AG08396 (cell line): Measurements from ENCODE around the gene QKI.
"Not testable (repeated sequence)": the region's sequence is repeated elsewhere in the genome, so short reads cannot be mapped to it uniquely, and the experiment has no call there.

Experiments
- DNase-seq: peaks from one replicate; pipeline ENCODE4 v3.0.0; 2012; ENCODE audit warnings: low spot score, mixed read lengths

Gene QKI

GRCh38 chr6:163414117-163414945 is at the start of gene QKI:
Gene QKI, plus strand, starts transcription at chr6:163414718. Its CDS starts 476 bp downstream, at chr6:163415194.
- DNase-seq, result peak; percentile 81

- DNase-seq, result no peak
Measured at GRCh38 chr6:163366288-163366687, 48.2 kb upstream of the QKI start.

GRCh38 chr6:163367497-163368183 is 46.9 kb upstream of the QKI start:
- no peak for DNase-seq

GRCh38 chr6:163369141-163369540 is 45.4 kb upstream of the QKI start:
- DNase-seq, result no peak

- DNase-seq, result no peak
Measured at GRCh38 chr6:163369628-163370365, 44.7 kb upstream of the QKI start.

GRCh38 chr6:163370464-163371117 is 43.9 kb upstream of the QKI start:
- no peak for DNase-seq

GRCh38 chr6:163371129-163371528 is 43.4 kb upstream of the QKI start:
- no peak for DNase-seq

- no peak for DNase-seq
Measured at GRCh38 chr6:163373240-163373639, 41.3 kb upstream of the QKI start.

- no peak for DNase-seq
Measured at GRCh38 chr6:163375361-163375760, 39.2 kb upstream of the QKI start.

GRCh38 chr6:163376187-163376586 is 38.3 kb upstream of the QKI start:
- no peak for DNase-seq

GRCh38 chr6:163377561-163377960 is 37.0 kb upstream of the QKI start:
- DNase-seq, result no peak

- DNase-seq, result no peak
Measured at GRCh38 chr6:163380216-163380615, 34.3 kb upstream of the QKI start.

- DNase-seq, result no peak
Measured at GRCh38 chr6:163381118-163381756, 33.3 kb upstream of the QKI start.

- not testable (repeated sequence) for DNase-seq
Measured at GRCh38 chr6:163383396-163383795, 31.1 kb upstream of the QKI start.

- peak; percentile 18 for DNase-seq
Measured at GRCh38 chr6:163383912-163384311, 30.6 kb upstream of the QKI start.

GRCh38 chr6:163384510-163384909 is 30.0 kb upstream of the QKI start:
- DNase-seq, result no peak

GRCh38 chr6:163385503-163385902 is 29.0 kb upstream of the QKI start:
- not testable (repeated sequence) for DNase-seq

- no peak for DNase-seq
Measured at GRCh38 chr6:163386329-163386908, 28.1 kb upstream of the QKI start.

- DNase-seq, result no peak
Measured at GRCh38 chr6:163387317-163387716, 27.2 kb upstream of the QKI start.

GRCh38 chr6:163389354-163389753 is 25.2 kb upstream of the QKI start:
- no peak for DNase-seq

- no peak for DNase-seq
Measured at GRCh38 chr6:163390770-163391169, 23.7 kb upstream of the QKI start.
